CD14-positive monocyte (primary cell): Measurements from ENCODE around the gene PCBP3. TPM values are rescaled to one million over a fixed set of nuclear protein-coding genes. Genes with fewer than 3 reads are reported as not detected.

Experiments used
- DNase-seq, 3 donors: peaks; one replicate each; pipeline ENCODE4 v3.0.0-alpha.2; 2011 to 2022
- H2AFZ ChIP-seq: 2 replicates; pipeline ENCODE4 v1.6.0; 2012; ENCODE audit warnings: mild to moderate bottlenecking, low read depth, low read length, inconsistent platforms; ENCODE audit not compliant: insufficient read depth, poor library complexity, severe bottlenecking
- H3K27ac ChIP-seq, 2 donors: 1 replicate in 1 of 2; 2 replicates in 1 of 2; pipeline ENCODE4 v1.5.1; 2012 to 2013; ENCODE audit warnings: low read length in 2 of 2, control low read depth in 1 of 2, inconsistent platforms in 1 of 2, low read depth in 1 of 2, mild to moderate bottlenecking in 1 of 2
- H3K27me3 ChIP-seq, 2 donors: one replicate each; pipeline versions ENCODE4 v1.6.0 to v1.6.1; 2011 to 2013; ENCODE audit warnings: low read length in 2 of 2; ENCODE audit not compliant: control insufficient read depth in 2 of 2, insufficient read depth in 2 of 2
- H3K36me3 ChIP-seq, 2 donors: replicated peaks in 1 of 2; 1 replicate in 1 of 2; 2 replicates in 1 of 2; pipeline versions ENCODE4 v1.5.1 to v1.6.1; 2012 to 2013; ENCODE audit warnings: low read length in 2 of 2, control low read depth in 1 of 2, inconsistent platforms in 1 of 2, mild to moderate bottlenecking in 1 of 2; ENCODE audit not compliant: insufficient read depth in 2 of 2, control insufficient read depth in 1 of 2
- H3K4me1 ChIP-seq, 2 donors: 1 replicate in 1 of 2; 2 replicates in 1 of 2; pipeline versions ENCODE4 v1.5.1 to v1.6.1; 2012 to 2013; ENCODE audit warnings: low read length in 2 of 2, control low read depth in 1 of 2, inconsistent platforms in 1 of 2, mild to moderate bottlenecking in 1 of 2, moderate library complexity in 1 of 2; ENCODE audit not compliant: insufficient read depth in 2 of 2, control insufficient read depth in 1 of 2
- H3K4me2 ChIP-seq: replicated peaks from 2 replicates; pipeline ENCODE3; 2012; ENCODE audit warnings: low read length, moderate library complexity, mild to moderate bottlenecking; ENCODE audit not compliant: poor library complexity, severe bottlenecking; ENCODE audit errors: extremely low read depth
- H3K4me3 ChIP-seq, 3 experiments: fragments of 200-600 bp in 1 of 3; sonication (generic) in 1 of 3; replicated peaks in 1 of 3; 1 replicate in 2 of 3; 2 replicates in 1 of 3; pipeline ENCODE4 v1.5.1; 2011 to 2013; ENCODE audit warnings: low read length in 3 of 3, mild to moderate bottlenecking in 3 of 3, control low read depth in 2 of 3, low read depth in 2 of 3, inconsistent platforms in 1 of 3, moderate library complexity in 1 of 3
- H3K79me2 ChIP-seq: 2 replicates; pipeline ENCODE4 v1.6.0; 2012; ENCODE audit warnings: mild to moderate bottlenecking, control low read depth, inconsistent platforms, low read length, moderate library complexity; ENCODE audit not compliant: insufficient read depth
- H3K9ac ChIP-seq: 2 replicates; pipeline ENCODE4 v1.6.0; 2017; ENCODE audit warnings: low read length, mild to moderate bottlenecking; ENCODE audit not compliant: insufficient read depth, poor library complexity, severe bottlenecking
- H3K9me3 ChIP-seq, 2 donors: replicated peaks in 1 of 2; 1 replicate in 1 of 2; 2 replicates in 1 of 2; pipeline versions ENCODE4 v1.5.1 to v1.6.1; 2012 to 2013; ENCODE audit warnings: low read length in 2 of 2, control low read depth in 1 of 2; ENCODE audit not compliant: control insufficient read depth in 1 of 2, insufficient read depth in 1 of 2
- H4K20me1 ChIP-seq: 2 replicates; pipeline ENCODE4 v1.6.0; 2012; ENCODE audit warnings: mild to moderate bottlenecking, low read length, control low read depth, moderate library complexity; ENCODE audit not compliant: insufficient read depth
- H3K27ac Mint-ChIP-seq, 7 donors: one replicate each; pipeline ENCODE4 v1.8.0; 2020; ENCODE audit warnings: mild to moderate bottlenecking in 7 of 7, mixed read lengths in 7 of 7, moderate library complexity in 6 of 7, inconsistent platforms in 2 of 7
- H3K27me3 Mint-ChIP-seq, 3 donors: one replicate each; pipeline ENCODE4 v1.8.0; 2021 to 2022; ENCODE audit warnings: low read depth in 3 of 3, mild to moderate bottlenecking in 3 of 3, mixed read lengths in 3 of 3, moderate library complexity in 3 of 3, inconsistent platforms in 1 of 3
- H3K36me3 Mint-ChIP-seq, 2 donors: one replicate each; pipeline ENCODE4 v1.8.0; 2020; ENCODE audit warnings: mixed read lengths in 2 of 2, inconsistent platforms in 1 of 2, mild to moderate bottlenecking in 1 of 2
- H3K4me1 Mint-ChIP-seq: one replicate; pipeline ENCODE4 v1.8.0; 2020; ENCODE audit warnings: mild to moderate bottlenecking, mixed read lengths
- H3K4me3 Mint-ChIP-seq, 2 donors: one replicate each; pipeline ENCODE4 v1.8.0; 2020; ENCODE audit warnings: mild to moderate bottlenecking in 2 of 2, mixed read lengths in 2 of 2, moderate library complexity in 1 of 2
- H3K9me3 Mint-ChIP-seq, 7 donors: one replicate each; pipeline ENCODE4 v1.8.0; 2020 to 2022; ENCODE audit warnings: mixed read lengths in 7 of 7, mild to moderate bottlenecking in 6 of 7, moderate library complexity in 6 of 7, inconsistent platforms in 2 of 7
- CTCF ChIP-seq: fragments of 200-600 bp; IDR thresholded peaks from one replicate; pipeline ENCODE4 v1.8.0; 2022; ENCODE audit warnings: antibody characterized with exemption, mild to moderate bottlenecking
- WGBS: methylation state at CpG from one replicate; pipeline ENCODE4 v1.1.5; 2013; ENCODE audit warnings: missing lambda C conversion rate; ENCODE audit not compliant: insufficient coverage; 5-methylcytosine and 5-hydroxymethylcytosine counted together
- intact Hi-C, 2 donors: fragments of 100-400 bp; cut with micrococcal nuclease; formaldehyde crosslinking; loops; one replicate each; pipeline versions ENCODE4 v1.15.0 to v1.15.1; 2023
- polyA plus RNA-seq, 3 donors: library from polyadenylated mRNA; depleted of rRNA in 1 of 3; unstranded in 2 of 3; stranded (reverse) in 1 of 3; fragments of 300-500 nt in 2 of 3; fragments of >200 nt in 1 of 3; fragmentation: Illumina TruSeq in 2 of 3; gene quantifications; 1 replicate in 2 of 3; 2 replicates in 1 of 3; pipeline ENCODE4 v1.2.3, GENCODE V29; 2012 to 2021

PCBP3 gene
- polyA plus RNA-seq, 3 donors = 0.34 to 0.49 TPM; not detected in 1

GRCh38 chr21:45768740-45769048 lies 125.2 kb downstream of the PCBP3 start:
- intact Hi-C loops = no loop called here

GRCh38 chr21:45769294-45769693 lies 125.8 kb downstream of the PCBP3 start:
- Mint-ChIP-seq H3K4me1 (no peaks in the 10 kb centered on the region), H3K27me3 (no peaks in the 10 kb centered on the region), H3K4me3 (no peak overlapping the region), H3K36me3 (no peaks in the 10 kb centered on the region), H3K27ac (no peak overlapping the region), H3K9me3 (peaks cover 0 to 3% (median 0%) of the 10 kb centered on the region in 7 donors)
- Histone ChIP-seq H3K4me2 (no peak overlapping the region), H2AFZ (no peak overlapping the region), H3K9me3 (no peaks in the 10 kb centered on the region), H3K27ac (no peak overlapping the region), H3K27me3 (no peaks in the 10 kb centered on the region), H3K4me1 (no peaks in the 10 kb centered on the region), H3K9ac (no peak overlapping the region), H3K36me3 (no peaks in the 10 kb centered on the region), H4K20me1 (no peaks in the 10 kb centered on the region), H3K4me3 (no peak overlapping the region), H3K79me2 (no peaks in the 10 kb centered on the region)
- no peak for TF ChIP-seq CTCF
- intact Hi-C loops = no loop called here
- no peak for DNase-seq
- 99% methylated on average over 12 of the region's 14 CpGs for whole genome bisulfite sequencing

More at GRCh38 chr21:45768740-45769048, 125.2 kb downstream of the PCBP3 start:
- WGBS = 92% methylated on average over 11 of the region's 11 CpGs
- Mint-ChIP-seq H3K36me3 (no peaks in the 10 kb centered on the region), H3K4me1 (no peaks in the 10 kb centered on the region), H3K27ac (no peak overlapping the region), H3K9me3 (peaks cover 0 to 1% (median 0%) of the 10 kb centered on the region in 7 donors), H3K27me3 (no peaks in the 10 kb centered on the region), H3K4me3 (no peak overlapping the region)
- H3K9me3 ChIP-seq = no peaks in the 10 kb centered on the region
- DNase-seq = no peak
- no peak overlapping the region for H3K4me3 ChIP-seq
- H3K4me2 ChIP-seq = no peak overlapping the region
- no peak overlapping the region for H3K27ac ChIP-seq
- no peaks in the 10 kb centered on the region for H3K4me1 ChIP-seq
- H3K9ac ChIP-seq = no peak overlapping the region
- no peaks in the 10 kb centered on the region for H3K27me3 ChIP-seq
- H2AFZ ChIP-seq = no peak overlapping the region
- H4K20me1 ChIP-seq = no peaks in the 10 kb centered on the region
- H3K79me2 ChIP-seq = no peaks in the 10 kb centered on the region
- H3K36me3 ChIP-seq = no peaks in the 10 kb centered on the region
- no peak for TF ChIP-seq CTCF
